ENCODE measurements around the gene OMA1. TPM values are rescaled to one million over a fixed set of nuclear protein-coding genes. Genes with fewer than 3 reads are reported as not detected.
A peak's percentile ranks its signal among the peaks of the same experiment; 100 is the strongest.

Gene OMA1
- total and polyA plus RNA-seq, 5 donors: 19.8 to 32.3 (median 26.6) TPM

DNA sequence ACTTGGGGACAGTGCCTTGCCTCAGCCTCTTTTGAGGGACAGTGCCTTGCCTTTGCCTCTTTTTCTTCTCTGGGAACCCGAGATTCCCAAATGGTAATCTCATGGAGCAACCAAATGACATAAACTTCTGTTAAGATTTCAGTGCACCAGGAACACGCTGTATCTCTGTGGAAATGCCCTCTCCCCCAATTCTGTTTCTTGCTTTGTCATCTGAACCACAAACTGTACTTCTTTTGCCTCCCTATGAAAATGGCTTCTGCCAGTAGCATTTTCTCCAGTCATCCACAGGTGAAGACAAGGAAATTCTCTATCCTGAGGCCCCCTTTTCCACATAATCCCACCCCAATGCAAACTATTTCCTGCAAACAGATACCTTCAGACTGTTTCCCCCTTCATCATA is 66.3 kb downstream of the OMA1 start:
- Histone ChIP-seq H3K4me1 (ENCODE audit: control insufficient read depth, insufficient read depth, low read length) (no peaks in the 10 kb centered on the region), H3K4me3 (ENCODE audit: low read length) (no peak overlapping the region), H3K27ac (ENCODE audit: low read length) (no peak overlapping the region), H3K27me3 (ENCODE audit: control insufficient read depth, insufficient read depth) (no peaks in the 10 kb centered on the region), H3K9me3 (ENCODE audit: control insufficient read depth, low read length) (no peaks in the 10 kb centered on the region)
- ATAC-seq (no peak), DNase-seq (no peak)
- 79% methylated on average over 2 of the region's 2 CpGs for WGBS
- intact Hi-C loops (cut with DNase I): no loop called here

DNA sequence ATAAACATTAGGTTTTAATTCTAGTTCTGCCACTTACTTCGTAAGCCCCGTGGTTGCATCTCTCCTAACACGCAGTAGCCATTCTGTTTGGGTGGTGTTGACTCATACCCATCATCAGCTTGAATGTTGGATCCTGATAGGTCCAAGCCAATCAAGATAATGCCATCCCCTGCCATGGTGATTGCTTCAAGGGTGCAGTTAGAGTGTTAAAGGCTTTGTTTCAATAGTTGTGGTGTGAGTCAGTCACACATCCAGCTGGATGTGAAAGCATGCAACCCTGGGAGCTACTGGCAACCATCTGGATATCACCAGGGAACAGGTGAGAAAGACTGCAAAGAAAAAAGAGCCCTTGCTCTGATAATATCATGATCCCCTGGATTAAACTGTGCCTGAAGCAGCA is 69.1 kb downstream of the OMA1 start:
- Histone ChIP-seq H3K4me3 (ENCODE audit: low read length) (no peak overlapping the region), H3K4me1 (ENCODE audit: control insufficient read depth, insufficient read depth, low read length) (peaks cover 1% of the 10 kb centered on the region), H3K9me3 (ENCODE audit: control insufficient read depth, low read length) (no peaks in the 10 kb centered on the region), H3K27ac (ENCODE audit: low read length) (no peak overlapping the region), H3K27me3 (ENCODE audit: control insufficient read depth, insufficient read depth) (no peaks in the 10 kb centered on the region)
- intact Hi-C loops (cut with DNase I): no loop called here
- ATAC-seq (peak; percentile 47 to 71), DNase-seq (no peak)
- 88% methylated on average over 3 of the region's 3 CpGs for WGBS

DNA sequence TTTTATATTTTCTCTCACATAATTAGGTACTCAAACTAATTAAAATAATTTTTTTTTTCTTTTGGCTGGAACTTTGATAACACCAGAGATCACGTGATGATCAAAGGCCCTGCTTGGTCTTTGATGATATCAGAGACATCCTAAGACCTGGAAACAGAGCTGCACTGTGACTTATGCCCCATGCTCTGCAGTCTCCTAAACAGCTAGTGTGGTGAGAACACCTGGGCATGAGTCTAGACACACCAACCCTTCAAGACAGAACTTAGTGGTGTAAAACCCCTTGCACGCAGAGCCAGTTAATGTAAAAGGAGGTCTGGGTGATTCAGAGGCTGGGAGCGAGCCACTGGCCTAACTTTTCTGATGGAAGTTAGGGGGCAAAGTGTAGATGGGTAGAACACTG is 70.3 kb downstream of the OMA1 start:
- 87% methylated on average over 3 of the region's 3 CpGs for WGBS
- Histone ChIP-seq H3K4me1 (ENCODE audit: control insufficient read depth, insufficient read depth, low read length) (peaks cover 1% of the 10 kb centered on the region), H3K27me3 (ENCODE audit: control insufficient read depth, insufficient read depth) (no peaks in the 10 kb centered on the region), H3K4me3 (ENCODE audit: low read length) (no peak overlapping the region), H3K27ac (ENCODE audit: low read length) (no peak overlapping the region), H3K9me3 (ENCODE audit: control insufficient read depth, low read length) (no peaks in the 10 kb centered on the region)
- no peak for ATAC-seq
- DNase-seq: no peak
- intact Hi-C loops (cut with DNase I): no loop called here

DNA sequence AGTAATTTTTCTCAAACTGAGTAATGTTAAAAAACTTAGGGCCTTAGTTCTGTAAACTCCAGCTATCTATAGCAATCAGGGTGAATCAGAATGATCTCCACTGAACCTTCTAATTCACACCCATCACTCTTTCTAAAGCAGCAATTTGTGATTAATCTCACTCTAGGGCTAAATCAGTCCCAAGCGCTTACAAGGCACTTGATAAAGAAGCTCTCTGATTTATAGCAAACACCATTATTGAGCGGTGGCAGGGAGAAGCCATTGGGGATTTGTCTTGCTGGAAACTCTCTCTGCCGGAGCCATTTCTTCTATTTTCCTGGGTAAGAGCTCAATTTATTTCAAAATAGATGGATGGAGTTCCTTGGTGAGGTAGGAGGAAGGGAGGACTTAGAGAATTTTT is 77.0 kb downstream of the OMA1 start:
- ATAC-seq: no peak
- intact Hi-C loops (cut with DNase I): no loop called here
- 47% methylated on average over 3 of the region's 3 CpGs for WGBS

DNA sequence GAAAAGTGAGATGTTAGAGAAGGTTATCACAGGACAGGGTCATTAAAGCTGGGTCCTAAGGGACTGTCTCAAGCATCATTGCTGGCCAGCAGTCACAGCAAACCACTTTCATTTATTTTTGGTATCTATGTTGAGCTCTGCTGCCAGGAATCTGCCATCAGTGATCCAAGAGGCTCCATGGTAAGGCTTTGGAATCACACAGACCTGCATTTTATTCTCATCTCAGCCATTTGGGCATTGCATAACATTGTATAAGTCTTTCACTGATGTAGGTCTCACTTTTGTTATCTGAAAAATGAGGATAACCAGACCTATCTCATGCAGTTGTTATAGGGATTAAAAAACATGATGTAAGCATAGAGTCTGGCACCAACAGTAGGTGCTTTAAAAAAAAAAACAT is 77.5 kb downstream of the OMA1 start:
- no peaks in the 10 kb centered on the region for H3K27me3 ChIP-seq (ENCODE audit: control insufficient read depth, insufficient read depth)
- peak overlapping the region; percentile 49 for H3K27ac ChIP-seq (ENCODE audit: low read length)
- DNase-seq (no peak), ATAC-seq (peak; percentile 62 to 71)
- H3K4me1 ChIP-seq (ENCODE audit: control insufficient read depth, insufficient read depth, low read length): peaks cover 4% of the 10 kb centered on the region
- H3K4me3 ChIP-seq (ENCODE audit: low read length): no peak overlapping the region
- intact Hi-C loops (cut with DNase I): no loop called here
- H3K9me3 ChIP-seq (ENCODE audit: control insufficient read depth, low read length): no peaks in the 10 kb centered on the region

More for the DNA sequence above, 77.0 kb downstream of the OMA1 start:
- no peaks in the 10 kb centered on the region for H3K9me3 ChIP-seq (ENCODE audit: control insufficient read depth, low read length)
- peaks cover 4% of the 10 kb centered on the region for H3K4me1 ChIP-seq (ENCODE audit: control insufficient read depth, insufficient read depth, low read length)
- no peaks in the 10 kb centered on the region for H3K27me3 ChIP-seq (ENCODE audit: control insufficient read depth, insufficient read depth)
- no peak for DNase-seq
- no peak overlapping the region for H3K4me3 ChIP-seq (ENCODE audit: low read length)
- peak overlapping the region; percentile 13 for H3K27ac ChIP-seq (ENCODE audit: low read length)

DNA sequence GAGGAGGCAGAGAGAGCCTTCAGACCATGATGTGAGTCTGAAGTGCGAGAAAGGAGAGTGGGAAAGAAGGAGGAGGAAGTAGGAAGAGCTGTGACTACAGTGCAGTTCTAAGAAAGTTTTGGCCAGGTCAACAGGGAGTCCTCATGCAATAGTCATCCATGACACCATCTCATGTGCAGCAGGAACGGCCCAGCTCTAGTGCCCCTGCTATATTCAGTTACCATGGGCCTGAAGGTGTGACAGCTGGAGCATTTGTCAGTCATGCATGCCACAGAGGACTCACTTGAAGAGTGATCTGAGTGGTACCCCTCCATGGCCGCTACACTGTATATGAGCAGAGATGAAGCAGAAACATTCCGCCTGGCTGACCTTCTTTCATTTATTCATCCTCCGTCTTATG is 77.9 kb downstream of the OMA1 start:
- Histone ChIP-seq H3K27ac (ENCODE audit: low read length) (peak overlapping the region; percentile 49), H3K27me3 (ENCODE audit: control insufficient read depth, insufficient read depth) (no peaks in the 10 kb centered on the region), H3K4me3 (ENCODE audit: low read length) (no peak overlapping the region), H3K9me3 (ENCODE audit: control insufficient read depth, low read length) (no peaks in the 10 kb centered on the region), H3K4me1 (ENCODE audit: control insufficient read depth, insufficient read depth, low read length) (peaks cover 3% of the 10 kb centered on the region)
- intact Hi-C loops (cut with DNase I): no loop called here
- ATAC-seq: peak; percentile 55 to 59
- no peak for DNase-seq
- WGBS: 49% methylated on average over 5 of the region's 5 CpGs

DNA sequence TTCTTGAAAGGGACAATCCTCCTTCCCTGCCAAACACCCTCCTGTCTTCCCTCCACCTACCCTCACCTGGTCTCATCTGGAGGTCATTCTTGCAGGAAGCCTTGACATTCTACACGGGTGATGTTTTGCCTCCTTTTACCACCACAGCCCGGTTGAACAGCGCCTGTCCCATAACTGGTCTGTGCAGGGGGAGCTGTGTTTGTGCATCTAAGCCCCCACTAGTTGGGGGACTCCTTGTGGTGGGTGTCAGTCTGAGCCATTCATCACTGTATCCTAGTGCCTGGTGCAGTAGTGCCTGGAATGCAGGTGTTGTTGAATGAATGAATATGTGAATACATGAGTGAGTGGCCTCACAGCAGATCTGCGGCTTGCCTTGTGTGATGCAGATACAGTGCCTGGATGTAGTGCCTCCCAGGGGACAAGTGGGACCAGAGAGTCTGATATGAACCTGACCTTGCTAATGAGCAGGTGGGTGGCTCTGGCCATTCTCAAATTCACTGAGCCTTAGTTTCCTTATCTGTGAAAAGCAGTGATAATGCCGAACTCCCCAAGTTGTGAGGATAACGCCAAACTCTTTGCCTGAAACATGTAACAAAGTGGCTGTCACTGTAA is 79.8 kb downstream of the OMA1 start:
- H3K27me3 ChIP-seq (ENCODE audit: control insufficient read depth, insufficient read depth): no peaks in the 10 kb centered on the region
- intact Hi-C loops (cut with DNase I): no loop called here
- WGBS: 63% methylated on average over 6 of the region's 6 CpGs
- H3K9me3 ChIP-seq (ENCODE audit: control insufficient read depth, low read length): no peaks in the 10 kb centered on the region
- no peak overlapping the region for H3K27ac ChIP-seq (ENCODE audit: low read length)
- peaks cover 3% of the 10 kb centered on the region for H3K4me1 ChIP-seq (ENCODE audit: control insufficient read depth, insufficient read depth, low read length)
- H3K4me3 ChIP-seq (ENCODE audit: low read length): no peak overlapping the region
- DNase-seq (no peak), ATAC-seq (no peak)

DNA sequence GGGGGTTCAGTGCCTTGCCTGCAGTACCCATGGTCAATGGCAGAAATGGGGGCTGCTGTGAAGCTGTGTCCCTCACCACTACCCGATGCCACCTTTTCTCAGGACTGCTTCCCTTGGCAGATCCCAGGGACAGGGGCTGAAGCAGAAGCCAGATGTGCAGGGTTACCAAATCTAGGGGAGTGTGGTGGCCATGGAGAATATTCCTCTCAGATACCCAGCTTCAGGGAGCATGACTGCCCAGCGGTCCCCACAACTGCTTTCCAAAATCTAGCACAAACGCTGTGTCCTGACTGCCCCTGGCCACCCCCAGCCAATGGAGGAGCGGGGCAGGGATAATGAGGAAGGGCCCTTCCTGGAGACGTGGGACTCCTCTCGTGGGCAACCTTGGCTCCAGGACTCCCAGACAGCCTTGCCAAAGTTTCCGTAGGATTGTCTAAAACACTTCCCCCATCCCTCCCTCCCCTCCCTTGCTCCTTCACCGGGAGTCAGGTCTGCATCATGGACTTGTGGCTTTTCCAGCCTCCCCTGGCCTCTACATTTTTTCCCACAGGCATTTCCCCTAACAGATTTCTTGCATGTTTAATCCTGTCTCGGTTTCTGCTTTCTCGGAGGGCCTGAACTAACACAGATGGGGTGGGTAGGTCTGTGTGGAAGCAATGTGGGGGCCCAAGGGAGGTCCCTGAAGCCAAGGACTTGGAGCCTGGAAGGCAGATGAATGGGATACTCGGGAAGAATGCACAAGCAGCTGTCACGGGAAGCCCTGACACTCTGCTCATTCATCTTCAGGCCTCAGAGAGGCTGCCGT is 80.5 kb downstream of the OMA1 start:
- Histone ChIP-seq H3K9me3 (ENCODE audit: control insufficient read depth, low read length) (no peaks in the 10 kb centered on the region), H3K4me1 (ENCODE audit: control insufficient read depth, insufficient read depth, low read length) (peaks cover 3% of the 10 kb centered on the region), H3K27me3 (ENCODE audit: control insufficient read depth, insufficient read depth) (no peaks in the 10 kb centered on the region), H3K4me3 (ENCODE audit: low read length) (no peak overlapping the region), H3K27ac (ENCODE audit: low read length) (no peak overlapping the region)
- WGBS: 57% methylated on average over 13 of the region's 13 CpGs
- DNase-seq: no peak
- ATAC-seq: no peak
- intact Hi-C loops (cut with DNase I): no loop called here

DNA sequence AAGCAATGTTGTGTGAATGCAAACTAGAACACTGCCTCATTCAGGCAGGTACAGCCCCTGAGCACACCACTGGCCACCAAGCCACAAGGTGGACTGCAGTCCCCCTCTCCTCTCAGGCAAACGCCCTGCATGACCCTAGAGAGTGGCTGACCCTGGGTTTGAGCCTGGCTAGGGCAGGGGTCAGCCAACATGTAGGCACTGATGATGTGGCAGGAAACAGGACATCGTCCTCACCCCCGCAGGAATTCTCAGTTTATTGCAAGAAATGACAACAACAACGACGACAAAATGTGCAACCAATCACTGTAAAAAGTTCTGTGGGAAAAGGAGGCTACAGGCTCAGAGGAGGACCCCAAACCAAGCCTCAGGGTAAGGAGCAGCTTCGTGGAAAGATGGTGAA is 81.3 kb downstream of the OMA1 start:
- no peak for ATAC-seq
- no peak overlapping the region for H3K4me3 ChIP-seq (ENCODE audit: low read length)
- peaks cover 3% of the 10 kb centered on the region for H3K4me1 ChIP-seq (ENCODE audit: control insufficient read depth, insufficient read depth, low read length)
- H3K9me3 ChIP-seq (ENCODE audit: control insufficient read depth, low read length): no peaks in the 10 kb centered on the region
- 73% methylated on average over 6 of the region's 6 CpGs for whole genome bisulfite sequencing
- no peak overlapping the region for H3K27ac ChIP-seq (ENCODE audit: low read length)
- intact Hi-C loops (cut with DNase I): no loop called here
- H3K27me3 ChIP-seq (ENCODE audit: control insufficient read depth, insufficient read depth): no peaks in the 10 kb centered on the region
- DNase-seq: no peak

DNA sequence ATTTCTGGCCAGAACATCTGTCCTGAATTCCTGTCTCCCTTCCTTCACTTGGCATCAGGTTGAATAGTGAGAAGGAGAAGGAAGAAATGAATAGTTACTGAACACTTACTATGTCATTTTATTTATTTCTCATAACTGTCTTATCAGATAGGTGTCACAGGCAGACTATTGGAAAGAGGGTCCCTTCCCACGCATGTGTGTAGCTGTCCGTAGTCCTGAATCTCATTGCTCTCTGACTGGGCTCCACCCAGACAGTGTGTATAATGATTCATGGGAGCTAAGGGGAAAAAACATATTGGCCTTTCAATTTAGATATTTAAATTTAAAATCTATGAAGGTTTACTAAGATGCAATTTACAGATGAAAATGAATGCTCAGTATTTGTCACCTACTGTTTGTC is 86.1 kb downstream of the OMA1 start:
- no peak overlapping the region for H3K27ac ChIP-seq (ENCODE audit: low read length)

DNA sequence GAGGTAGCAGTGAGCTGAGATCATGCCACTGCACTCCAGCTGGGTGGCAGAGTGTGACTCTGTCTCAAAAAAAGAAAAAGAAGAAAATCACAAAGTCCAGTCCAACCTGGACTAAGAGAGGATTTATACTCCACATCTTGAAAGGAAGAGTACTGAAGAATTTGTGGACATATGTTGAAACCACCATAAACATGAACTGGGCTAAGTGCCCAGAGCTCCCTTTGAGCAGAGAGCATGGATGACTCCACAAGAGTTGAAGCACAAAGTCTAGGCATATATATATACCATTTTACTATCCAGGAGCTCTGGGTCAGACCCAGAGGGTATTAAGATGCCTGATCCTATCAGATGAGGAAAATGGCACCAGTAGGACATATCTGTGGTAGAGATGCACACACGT is 86.6 kb downstream of the OMA1 start:
- 68% methylated on average over 1 of the region's 1 CpG for WGBS
- no peak for DNase-seq
- intact Hi-C loops (cut with DNase I): no loop called here

More for the DNA sequence above, 86.1 kb downstream of the OMA1 start:
- no peaks in the 10 kb centered on the region for H3K4me1 ChIP-seq (ENCODE audit: control insufficient read depth, insufficient read depth, low read length)
- H3K9me3 ChIP-seq (ENCODE audit: control insufficient read depth, low read length): no peaks in the 10 kb centered on the region
- WGBS: 28% methylated on average over 2 of the region's 2 CpGs
- DNase-seq: no peak
- intact Hi-C loops (cut with DNase I): no loop called here
- ATAC-seq: no peak
- no peak overlapping the region for H3K4me3 ChIP-seq (ENCODE audit: low read length)
- no peaks in the 10 kb centered on the region for H3K27me3 ChIP-seq (ENCODE audit: control insufficient read depth, insufficient read depth)

More for the DNA sequence above, 86.6 kb downstream of the OMA1 start:
- no peak overlapping the region for H3K4me3 ChIP-seq (ENCODE audit: low read length)
- no peak for ATAC-seq
- H3K27ac ChIP-seq (ENCODE audit: low read length): no peak overlapping the region
- H3K4me1 ChIP-seq (ENCODE audit: control insufficient read depth, insufficient read depth, low read length): no peaks in the 10 kb centered on the region
- H3K9me3 ChIP-seq (ENCODE audit: control insufficient read depth, low read length): no peaks in the 10 kb centered on the region
- H3K27me3 ChIP-seq (ENCODE audit: control insufficient read depth, insufficient read depth): no peaks in the 10 kb centered on the region
